ENCODE data around the gene MYLK. TPM values are rescaled to one million over a fixed set of nuclear protein-coding genes. Genes with fewer than 3 reads are reported as not detected.
"Not testable (repeated sequence)": the region's sequence is repeated elsewhere in the genome, so short reads cannot be mapped to it uniquely, and the experiment has no call there.

The MYLK gene
- polyA plus RNA-seq, 1 donor from 2014 or later, result 2.4 TPM

- Mint-ChIP-seq H3K4me1 (peaks cover 6 to 10% (median 7%) of the 10 kb centered on the region in 3 donors), H3K4me3 (no peak overlapping the region), H3K36me3 (peaks cover 3% of the 10 kb centered on the region), H3K9me3 (no peaks in the 10 kb centered on the region), H3K27me3 (peaks cover 10% of the 10 kb centered on the region), H3K27ac (no peak overlapping the region)
These were observed 130.8 kb downstream of the MYLK start for GRCh38 chr3:123753286-123753685.

- no peak overlapping the region for H3K27ac Mint-ChIP-seq
- H3K4me3 Mint-ChIP-seq, result no peak overlapping the region
- peaks cover 1% of the 10 kb centered on the region for H3K36me3 Mint-ChIP-seq
- peaks cover 0 to 2% (median 0%) of the 10 kb centered on the region in 3 donors for H3K9me3 Mint-ChIP-seq
- H3K4me1 Mint-ChIP-seq, result peaks cover 0 to 2% (median 2%) of the 10 kb centered on the region in 3 donors
- peaks cover 4% of the 10 kb centered on the region for H3K27me3 Mint-ChIP-seq
These were observed 131.9 kb downstream of the MYLK start for GRCh38 chr3:123752228-123752627.

GRCh38 chr3:123751433-123751832 is 132.7 kb downstream of the MYLK start:
- peaks cover 10% of the 10 kb centered on the region for H3K27me3 Mint-ChIP-seq
- peaks cover 1% of the 10 kb centered on the region for H3K36me3 Mint-ChIP-seq
- H3K4me3 Mint-ChIP-seq, result no peak overlapping the region
- H3K27ac Mint-ChIP-seq, result no peak overlapping the region
- peaks cover 0 to 1% (median 0%) of the 10 kb centered on the region in 3 donors for H3K4me1 Mint-ChIP-seq
- peaks cover 0 to 2% (median 0%) of the 10 kb centered on the region in 3 donors for H3K9me3 Mint-ChIP-seq

- peaks cover 0 to 2% (median 0%) of the 10 kb centered on the region in 3 donors for H3K9me3 Mint-ChIP-seq
- H3K27ac Mint-ChIP-seq, result no peak overlapping the region
- no peak overlapping the region for H3K4me3 Mint-ChIP-seq
- peaks cover 0 to 1% (median 0%) of the 10 kb centered on the region in 3 donors for H3K4me1 Mint-ChIP-seq
- H3K36me3 Mint-ChIP-seq, result peaks cover 1% of the 10 kb centered on the region
- H3K27me3 Mint-ChIP-seq, result peaks cover 10% of the 10 kb centered on the region
These were observed 133.3 kb downstream of the MYLK start for GRCh38 chr3:123750659-123751420.

GRCh38 chr3:123750209-123750608 is 133.9 kb downstream of the MYLK start:
- H3K4me1 Mint-ChIP-seq, result peaks cover 0 to 1% (median 0%) of the 10 kb centered on the region in 3 donors
- H3K27me3 Mint-ChIP-seq, result peaks cover 10% of the 10 kb centered on the region
- H3K36me3 Mint-ChIP-seq, result peaks cover 1% of the 10 kb centered on the region
- no peak overlapping the region for H3K4me3 Mint-ChIP-seq
- H3K9me3 Mint-ChIP-seq, result peaks cover 0 to 2% (median 0%) of the 10 kb centered on the region in 3 donors
- no peak overlapping the region for H3K27ac Mint-ChIP-seq

GRCh38 chr3:123749711-123750110 is 134.4 kb downstream of the MYLK start:
- Mint-ChIP-seq H3K4me3 (no peak overlapping the region), H3K9me3 (peaks cover 0 to 2% (median 0%) of the 10 kb centered on the region in 3 donors), H3K27ac (no peak overlapping the region), H3K4me1 (peaks cover 0 to 1% (median 0%) of the 10 kb centered on the region in 3 donors), H3K27me3 (peaks cover 10% of the 10 kb centered on the region), H3K36me3 (peaks cover 1% of the 10 kb centered on the region)

GRCh38 chr3:123745184-123745855 is 138.8 kb downstream of the MYLK start:
- H3K27ac Mint-ChIP-seq, result no peak overlapping the region
- H3K36me3 Mint-ChIP-seq, result peaks cover 1% of the 10 kb centered on the region
- peaks cover 7% of the 10 kb centered on the region for H3K27me3 Mint-ChIP-seq
- peaks cover 0 to 2% (median 0%) of the 10 kb centered on the region in 3 donors for H3K9me3 Mint-ChIP-seq
- H3K4me1 Mint-ChIP-seq, result peaks cover 0 to 1% (median 0%) of the 10 kb centered on the region in 3 donors
- H3K4me3 Mint-ChIP-seq, result no peak overlapping the region

GRCh38 chr3:123744064-123744463 is 140.1 kb downstream of the MYLK start:
- Mint-ChIP-seq H3K36me3 (no peaks in the 10 kb centered on the region), H3K4me3 (no peak overlapping the region), H3K27ac (no peak overlapping the region), H3K4me1 (peaks cover 0 to 1% (median 0%) of the 10 kb centered on the region in 3 donors), H3K27me3 (peaks cover 7% of the 10 kb centered on the region), H3K9me3 (peaks cover 0 to 2% (median 0%) of the 10 kb centered on the region in 3 donors)

- peaks cover 0 to 2% (median 0%) of the 10 kb centered on the region in 3 donors for H3K9me3 Mint-ChIP-seq
- no peak overlapping the region for H3K4me3 Mint-ChIP-seq
- no peak overlapping the region for H3K27ac Mint-ChIP-seq
- H3K4me1 Mint-ChIP-seq, result peaks cover 0 to 1% (median 0%) of the 10 kb centered on the region in 3 donors
- H3K36me3 Mint-ChIP-seq, result no peaks in the 10 kb centered on the region
- H3K27me3 Mint-ChIP-seq, result peaks cover 7% of the 10 kb centered on the region
These were observed 141.0 kb downstream of the MYLK start for GRCh38 chr3:123743121-123743520.

- Mint-ChIP-seq H3K36me3 (no peaks in the 10 kb centered on the region), H3K4me1 (peaks cover 0 to 2% (median 0%) of the 10 kb centered on the region in 3 donors), H3K4me3 (no peak overlapping the region), H3K9me3 (no peaks in the 10 kb centered on the region), H3K27ac (no peak overlapping the region), H3K27me3 (peaks cover 2% of the 10 kb centered on the region)
These were observed 143.1 kb downstream of the MYLK start for GRCh38 chr3:123741041-123741511.

GRCh38 chr3:123740391-123740822 is 143.7 kb downstream of the MYLK start:
- no peaks in the 10 kb centered on the region for H3K36me3 Mint-ChIP-seq
- H3K9me3 Mint-ChIP-seq, result no peaks in the 10 kb centered on the region
- peaks cover 0 to 2% (median 0%) of the 10 kb centered on the region in 3 donors for H3K4me1 Mint-ChIP-seq
- H3K4me3 Mint-ChIP-seq, result no peak overlapping the region
- no peak overlapping the region for H3K27ac Mint-ChIP-seq
- H3K27me3 Mint-ChIP-seq, result peaks cover 2% of the 10 kb centered on the region

GRCh38 chr3:123739754-123740153 is 144.4 kb downstream of the MYLK start:
- no peak overlapping the region for H3K27ac Mint-ChIP-seq
- no peak overlapping the region for H3K4me3 Mint-ChIP-seq
- H3K27me3 Mint-ChIP-seq, result peaks cover 2% of the 10 kb centered on the region
- H3K4me1 Mint-ChIP-seq, result peaks cover 0 to 2% (median 0%) of the 10 kb centered on the region in 3 donors
- H3K36me3 Mint-ChIP-seq, result no peaks in the 10 kb centered on the region
- H3K9me3 Mint-ChIP-seq, result no peaks in the 10 kb centered on the region

GRCh38 chr3:123739106-123739505 is 145.0 kb downstream of the MYLK start:
- Mint-ChIP-seq H3K4me3 (no peak overlapping the region), H3K27ac (no peak overlapping the region), H3K36me3 (no peaks in the 10 kb centered on the region), H3K4me1 (peaks cover 0 to 2% (median 0%) of the 10 kb centered on the region in 3 donors), H3K27me3 (peaks cover 2% of the 10 kb centered on the region), H3K9me3 (no peaks in the 10 kb centered on the region)

- not testable (repeated sequence) for H3K9me3 Mint-ChIP-seq, H3K27me3 Mint-ChIP-seq, H3K4me3 Mint-ChIP-seq, H3K4me1 Mint-ChIP-seq, H3K36me3 Mint-ChIP-seq, H3K27ac Mint-ChIP-seq
These were observed 145.6 kb downstream of the MYLK start for GRCh38 chr3:123738522-123738921.

- H3K4me3 Mint-ChIP-seq, result no peak overlapping the region
- peaks cover 0 to 2% (median 0%) of the 10 kb centered on the region in 3 donors for H3K4me1 Mint-ChIP-seq
- no peak overlapping the region for H3K27ac Mint-ChIP-seq
- no peaks in the 10 kb centered on the region for H3K9me3 Mint-ChIP-seq
- H3K36me3 Mint-ChIP-seq, result no peaks in the 10 kb centered on the region
- peaks cover 5% of the 10 kb centered on the region for H3K27me3 Mint-ChIP-seq
These were observed 147.0 kb downstream of the MYLK start for GRCh38 chr3:123737168-123737567.
